NCI-H748 treated with DMSO at 0.1 percent for 48 hours (cell line): ENCODE results near the gene CEP162.
"Not testable (repeated sequence)": the region's sequence is repeated elsewhere in the genome, so short reads cannot be mapped to it uniquely, and the experiment has no call there.

Source experiments
- DNase-seq: peaks from one replicate; lab custom pipeline; 2025; lab: John Stamatoyannopoulos, UW

CEP162 gene

DNA sequence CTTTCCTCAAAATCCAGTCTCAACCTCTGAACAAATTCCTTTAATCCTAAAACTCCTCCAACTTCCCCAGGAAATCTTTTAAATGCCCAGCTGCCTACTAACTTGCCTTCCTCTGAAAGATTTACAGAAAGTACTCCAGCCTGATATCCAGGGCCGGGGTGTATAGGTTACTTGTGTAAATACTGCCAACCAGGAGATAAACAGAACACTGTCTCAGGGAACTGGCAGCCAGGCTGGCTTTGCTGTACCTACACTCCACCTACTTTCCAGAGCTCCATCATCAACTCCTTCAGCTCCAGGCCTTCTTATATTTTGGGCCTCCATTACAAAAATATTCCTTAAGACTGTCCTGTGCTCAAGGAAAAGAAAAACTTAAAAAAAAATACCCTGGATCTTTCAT, 85.9 kb downstream of the CEP162 start:
- DNase-seq = no peak

DNA sequence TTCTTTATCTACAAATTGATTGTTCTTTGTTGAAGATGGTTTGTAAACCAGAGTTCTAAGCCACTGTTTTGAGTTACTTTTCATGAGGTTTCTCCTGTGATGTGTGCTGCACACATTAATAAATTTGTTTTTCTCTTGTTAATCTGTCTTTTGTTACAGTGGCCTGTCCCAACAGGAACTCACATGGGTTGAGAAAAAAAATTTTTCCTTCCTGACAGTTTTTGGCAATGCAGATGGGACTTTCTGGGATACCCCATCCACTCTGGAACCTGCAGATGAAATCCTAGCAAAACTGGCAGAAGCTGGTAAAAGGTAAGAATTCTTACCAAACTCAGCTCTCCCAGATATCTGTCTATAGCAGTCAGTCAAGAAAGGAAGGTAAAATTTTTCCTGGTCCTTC, 88.1 kb downstream of the CEP162 start:
- DNase-seq = no peak

DNA sequence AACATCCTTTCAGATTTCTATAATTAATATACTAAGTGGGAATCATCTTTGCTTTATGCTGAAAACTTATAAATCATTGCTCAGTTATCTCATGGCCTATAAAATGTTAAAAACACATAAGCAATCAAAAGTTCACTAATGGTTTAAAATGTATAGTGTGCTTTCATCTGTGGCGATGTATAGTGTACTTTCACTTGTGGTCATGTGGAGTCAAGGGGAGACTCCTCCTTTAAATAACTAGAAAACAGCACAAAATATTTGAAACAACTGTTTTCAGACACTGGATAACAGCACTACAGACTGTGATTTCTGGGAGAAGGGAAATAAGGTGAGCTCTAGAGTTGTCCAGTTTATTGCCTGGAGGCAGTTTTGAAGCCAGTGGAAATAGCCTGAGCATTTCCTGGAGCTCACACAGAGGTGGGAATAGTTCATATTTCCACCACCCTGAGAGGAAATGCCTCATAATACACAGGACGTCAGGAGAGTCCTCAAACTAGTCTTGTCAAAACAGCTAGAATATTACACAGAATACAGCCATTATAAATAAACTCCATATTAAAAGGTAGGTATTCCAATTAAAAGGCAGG, 89.4 kb downstream of the CEP162 start:
- DNase-seq = no peak

DNA sequence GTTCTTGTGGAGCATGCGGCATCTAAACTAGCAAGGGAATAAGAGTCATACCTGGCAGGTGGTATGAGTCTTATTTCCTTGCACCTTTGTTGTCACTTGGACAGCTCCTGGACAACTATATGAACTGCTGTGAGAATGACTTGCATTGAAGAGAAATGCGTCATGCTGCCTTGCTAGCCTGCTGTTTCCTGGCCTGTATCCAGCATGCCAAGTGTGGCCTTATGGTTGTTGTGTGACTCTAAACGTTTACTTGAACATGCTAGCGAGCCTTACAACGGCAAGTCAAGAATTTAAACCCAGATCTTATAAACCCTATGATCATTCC, 90.4 kb downstream of the CEP162 start:
- no peak for DNase-seq

DNA sequence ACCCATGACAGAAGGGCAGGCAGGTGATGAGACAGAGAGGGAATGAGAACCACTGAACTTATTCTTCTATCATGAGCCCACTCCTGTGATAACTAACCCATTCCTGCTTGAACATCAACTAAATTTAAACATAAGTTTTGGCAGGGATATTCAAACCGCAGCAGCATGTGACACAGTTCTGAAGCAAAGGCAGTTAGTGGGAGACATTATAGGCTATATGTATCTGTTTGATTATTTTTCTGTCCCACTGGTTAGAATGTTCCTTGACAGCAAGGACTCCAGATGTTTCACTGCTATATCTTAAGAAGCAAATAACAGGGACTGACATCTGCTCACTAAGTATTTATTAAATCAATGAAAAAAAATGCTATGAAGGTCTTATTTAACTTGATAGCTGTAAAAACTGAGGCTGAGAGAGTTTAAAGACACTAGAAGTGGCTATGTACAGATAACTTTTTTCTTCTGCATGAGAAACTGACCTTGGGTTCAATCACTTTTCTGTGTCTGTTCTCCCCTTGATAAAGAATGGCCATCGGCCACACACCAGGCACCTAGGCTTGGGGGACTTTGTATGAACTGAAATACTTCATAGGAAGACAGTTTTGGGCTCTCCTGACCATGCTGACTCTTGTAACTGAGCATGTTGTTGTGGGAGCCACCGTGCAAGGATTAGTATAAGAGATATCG, 90.9 kb downstream of the CEP162 start:
- no peak for DNase-seq

DNA sequence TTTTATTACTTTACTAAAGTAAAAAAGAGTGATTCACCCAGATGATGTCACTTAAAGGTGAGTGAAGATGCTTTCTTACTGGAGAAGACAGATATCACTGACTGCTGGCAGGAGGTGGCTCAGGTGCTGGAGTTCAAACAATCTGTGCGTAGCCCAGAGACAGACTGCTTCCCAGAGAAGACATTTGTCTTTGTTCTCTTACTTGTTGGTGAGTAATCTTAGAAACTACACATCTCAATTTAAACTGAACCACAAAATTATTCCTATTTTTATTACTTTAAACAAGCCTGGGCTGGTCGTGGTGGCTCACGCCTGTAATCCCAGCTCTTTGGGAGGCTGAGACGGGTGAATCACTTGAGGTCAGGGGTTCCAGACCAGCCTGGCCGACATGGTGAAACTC, 92.2 kb downstream of the CEP162 start:
- DNase-seq = no peak

DNA sequence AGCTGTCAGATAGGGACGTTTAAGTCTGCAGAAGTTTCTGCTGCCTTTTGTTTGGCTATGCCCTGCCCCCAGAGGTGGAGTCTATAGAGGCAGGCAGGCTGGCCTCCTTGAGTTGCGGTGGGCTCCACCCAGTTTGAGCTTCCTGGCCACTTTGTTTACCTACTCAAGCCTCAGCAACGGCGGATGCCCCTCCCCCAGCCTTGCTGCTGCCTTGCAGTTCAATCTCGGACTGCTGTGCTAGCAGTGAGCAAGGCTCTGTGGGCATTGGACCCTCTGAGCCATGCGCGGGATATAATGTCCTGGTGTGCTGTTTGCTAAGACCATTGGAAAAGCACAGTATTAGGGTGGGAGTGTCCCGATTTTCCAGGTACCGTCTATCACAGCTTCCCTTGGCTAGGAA, 94.1 kb downstream of the CEP162 start:
- DNase-seq = not testable (repeated sequence)

DNA sequence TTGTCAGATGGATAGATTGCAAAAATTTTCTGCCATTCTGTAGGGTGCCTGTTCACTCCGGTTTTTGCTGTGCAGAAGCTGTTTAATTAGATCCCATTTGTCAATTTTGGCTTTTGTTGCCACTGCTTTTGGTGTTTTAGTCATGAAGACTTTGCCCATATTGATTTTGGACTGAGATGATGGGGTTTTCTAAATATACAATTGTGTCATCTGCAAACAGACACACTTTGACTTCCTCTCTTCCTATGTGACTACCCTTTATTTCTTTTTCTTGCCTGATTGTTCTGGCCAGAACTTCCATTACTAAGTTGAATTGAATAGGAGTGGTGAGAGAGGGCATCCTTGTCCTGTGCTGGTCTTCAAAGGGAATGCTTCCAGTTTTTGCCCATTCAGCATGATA, 97.9 kb downstream of the CEP162 start:
- not testable (repeated sequence) for DNase-seq

DNA sequence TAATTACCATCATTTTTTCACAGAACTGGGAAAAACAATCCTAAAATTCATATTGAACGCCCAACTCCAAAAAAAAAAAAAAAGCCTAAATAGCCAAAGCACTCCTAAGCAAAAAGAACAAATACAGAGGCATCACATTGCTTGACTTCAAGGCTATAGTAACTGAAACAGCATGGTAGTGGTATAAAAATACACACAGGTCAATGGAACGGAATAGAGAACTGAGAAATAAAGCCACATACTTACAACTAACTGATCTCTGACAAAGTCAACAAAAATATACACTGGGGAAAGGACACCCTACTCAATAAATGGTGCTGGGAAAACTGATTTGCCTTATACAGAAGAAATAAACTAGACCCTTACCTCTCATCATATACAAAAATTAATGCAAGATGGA, 104.3 kb downstream of the CEP162 start:
- no peak for DNase-seq

DNA sequence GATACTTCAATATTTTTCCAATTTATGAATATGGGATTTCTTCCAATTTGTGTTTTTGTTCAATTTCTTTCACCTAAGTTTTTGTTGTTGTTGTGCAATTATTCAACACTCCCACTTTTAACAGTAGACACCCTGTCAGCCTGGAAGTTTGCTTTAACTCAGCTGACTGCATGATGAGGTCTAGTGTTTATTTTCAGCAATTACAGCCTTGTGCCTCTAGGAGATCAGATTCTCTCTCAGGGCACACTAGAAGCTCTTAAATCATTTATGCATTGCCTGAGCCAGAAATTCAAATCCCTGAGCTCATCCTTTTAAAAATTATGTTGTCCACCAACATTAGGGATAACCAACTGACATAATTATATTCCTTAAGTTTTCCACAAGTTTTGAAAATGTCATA, 108.2 kb downstream of the CEP162 start:
- DNase-seq = no peak

DNA sequence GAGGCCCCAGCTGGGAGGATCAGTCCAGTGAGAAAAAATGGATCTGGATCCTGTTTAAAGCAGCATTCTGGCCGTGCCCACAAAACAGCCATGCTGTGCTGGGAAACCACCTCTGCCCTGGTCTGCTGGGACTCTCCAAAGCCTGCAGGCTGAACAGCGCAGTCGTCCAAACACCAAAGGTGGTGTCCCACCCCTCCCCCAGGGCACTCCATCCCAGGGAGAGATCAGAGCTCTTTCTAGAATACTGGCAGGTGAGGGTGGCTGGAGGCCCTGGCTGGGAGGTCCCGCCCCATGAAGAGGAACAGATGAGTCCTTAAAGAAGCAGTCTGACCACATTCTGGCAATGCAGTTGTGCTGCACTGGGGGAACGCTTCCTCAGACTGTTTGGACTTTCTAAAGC, 109.3 kb downstream of the CEP162 start:
- no peak for DNase-seq

DNA sequence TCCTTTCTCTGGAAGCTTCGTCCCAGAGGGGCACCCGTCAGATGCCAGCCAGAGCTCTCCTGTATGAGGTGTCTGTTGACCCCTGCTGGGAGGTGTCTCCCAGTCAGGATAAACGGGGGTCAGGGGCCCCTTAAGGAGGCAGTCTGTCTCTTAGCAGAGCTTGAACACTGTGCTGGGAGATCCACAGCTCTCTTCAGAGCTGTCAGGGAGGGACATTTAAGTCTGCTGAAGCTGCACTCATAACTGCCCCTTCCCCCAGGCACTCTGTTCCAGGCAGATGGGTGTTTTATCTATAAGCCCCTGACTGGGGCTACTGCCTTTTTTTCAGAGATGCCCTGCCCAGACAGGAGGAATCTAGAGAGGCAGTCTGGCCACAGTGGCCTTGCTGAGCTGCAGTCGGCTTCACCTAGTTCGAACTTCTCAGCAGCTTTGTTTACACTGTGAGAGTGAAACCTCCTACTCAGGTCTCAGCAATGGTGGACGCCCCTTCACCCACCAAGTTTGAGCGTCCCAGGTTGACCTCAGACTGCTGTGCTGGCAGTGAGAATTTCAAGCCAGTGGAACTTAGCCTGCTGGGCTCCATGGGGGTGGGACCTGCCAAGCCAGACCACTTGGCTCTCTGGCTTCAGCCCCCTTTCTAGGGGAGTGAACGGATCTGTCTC, 112.4 kb downstream of the CEP162 start:
- not testable (repeated sequence) for DNase-seq

DNA sequence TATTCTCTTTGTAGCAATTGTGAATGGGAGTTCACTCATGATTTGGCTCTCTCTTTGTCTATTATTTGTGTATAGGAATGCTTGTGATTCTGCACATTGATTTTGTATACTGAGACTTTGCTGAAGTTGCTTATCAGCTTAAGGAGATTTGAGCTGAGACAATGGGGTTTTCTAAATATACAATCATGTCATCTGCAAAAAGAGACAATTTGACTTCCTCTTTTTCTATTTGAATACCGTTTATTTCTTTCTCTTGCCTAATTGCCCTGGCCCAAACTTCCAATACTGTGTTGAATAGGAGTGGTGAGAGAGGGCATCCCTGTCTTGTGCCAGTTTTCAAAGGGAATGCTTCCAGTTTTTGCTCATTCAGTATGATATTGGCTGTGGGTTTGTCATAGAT, 116.1 kb downstream of the CEP162 start:
- DNase-seq = not testable (repeated sequence)

DNA sequence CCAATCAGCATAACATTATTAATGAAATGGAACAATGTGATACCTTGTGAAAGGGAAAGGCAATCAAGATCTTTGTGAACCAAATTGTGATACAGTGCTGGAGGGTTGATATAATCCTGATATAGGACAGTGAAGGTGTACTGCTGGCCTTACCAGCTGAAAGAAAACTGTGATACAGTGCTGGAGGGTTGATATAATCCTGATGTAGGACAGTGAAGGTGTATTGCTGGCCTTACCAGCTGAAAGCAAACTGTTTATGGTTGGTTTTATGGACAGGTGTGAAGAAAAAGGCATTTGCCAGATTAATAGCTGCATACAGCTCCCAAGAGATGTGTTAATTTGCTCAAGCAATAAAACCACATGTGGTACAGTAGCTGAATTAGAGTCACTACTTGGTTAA, 119.9 kb downstream of the CEP162 start:
- DNase-seq = no peak

DNA sequence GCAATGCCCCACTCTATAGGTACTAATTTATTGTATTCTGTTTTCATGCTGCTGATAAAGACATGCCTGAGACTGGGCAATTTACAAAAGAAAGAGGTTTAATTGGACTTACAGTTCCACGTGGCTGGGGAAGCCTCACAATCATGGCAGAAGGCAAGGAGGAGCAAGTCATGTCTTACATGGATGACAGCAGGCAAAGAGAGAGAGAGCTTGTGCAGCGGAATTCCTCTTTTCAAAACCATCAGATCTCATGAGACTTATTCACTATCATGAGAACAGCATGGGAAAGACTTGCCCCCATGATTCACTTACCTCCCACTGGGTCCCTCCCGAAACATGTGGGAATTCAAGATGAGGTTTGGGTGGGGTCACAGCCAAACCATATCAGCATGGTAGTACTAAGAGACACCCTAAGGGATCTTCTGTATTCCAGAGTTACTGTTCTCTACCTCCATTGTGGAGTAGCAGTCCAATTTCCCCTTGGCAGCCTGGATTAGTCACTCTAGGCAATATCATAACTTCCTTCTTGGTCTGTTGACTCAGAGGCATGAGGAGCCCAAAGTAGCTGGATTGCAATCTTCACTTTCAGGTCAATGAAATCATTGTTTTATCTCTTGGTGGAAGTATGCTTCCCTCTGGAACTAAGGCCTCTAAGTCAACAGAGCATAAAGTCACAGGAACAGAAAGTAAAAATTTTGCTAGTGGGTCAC, 122.1 kb downstream of the CEP162 start:
- DNase-seq = not testable (repeated sequence)

DNA sequence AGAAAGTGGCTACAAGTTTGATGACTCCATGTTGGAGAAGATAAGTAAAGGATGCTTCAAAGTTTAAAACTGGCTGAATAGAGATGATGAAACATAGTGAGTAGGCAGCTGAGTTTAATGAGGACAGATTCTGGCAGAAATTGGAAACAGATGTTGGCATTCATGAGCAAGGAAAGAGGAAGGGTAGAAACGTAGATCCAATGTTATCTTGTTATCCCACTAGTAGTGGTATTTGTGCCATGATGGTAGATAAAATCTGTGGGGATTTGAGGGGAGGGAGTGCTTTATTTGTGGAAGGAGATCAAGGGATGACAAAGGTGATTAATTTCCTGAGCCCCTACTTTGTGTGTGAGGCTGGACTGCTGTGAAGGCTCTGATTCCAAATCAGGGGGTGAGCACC, 124.4 kb downstream of the CEP162 start:
- no peak for DNase-seq

DNA sequence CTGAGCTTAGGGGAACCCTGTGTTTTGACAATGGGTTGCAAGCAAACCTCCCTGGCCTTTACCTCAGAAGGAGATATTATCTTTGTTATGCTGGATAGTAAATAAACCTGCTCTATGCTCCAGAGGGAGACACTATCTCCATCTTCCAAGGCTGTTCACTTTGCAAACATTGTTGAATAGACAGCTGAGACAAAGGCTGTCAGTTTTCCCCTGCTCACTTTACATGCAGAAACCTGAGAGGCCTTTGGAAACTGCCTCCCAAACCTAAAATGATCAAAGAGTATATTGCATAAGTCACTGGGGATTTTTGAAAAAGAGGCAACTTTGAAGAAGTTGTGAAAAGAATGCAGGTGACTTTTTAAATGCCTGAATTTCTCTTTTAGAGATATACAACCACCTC, 132.3 kb downstream of the CEP162 start:
- no peak for DNase-seq

DNA sequence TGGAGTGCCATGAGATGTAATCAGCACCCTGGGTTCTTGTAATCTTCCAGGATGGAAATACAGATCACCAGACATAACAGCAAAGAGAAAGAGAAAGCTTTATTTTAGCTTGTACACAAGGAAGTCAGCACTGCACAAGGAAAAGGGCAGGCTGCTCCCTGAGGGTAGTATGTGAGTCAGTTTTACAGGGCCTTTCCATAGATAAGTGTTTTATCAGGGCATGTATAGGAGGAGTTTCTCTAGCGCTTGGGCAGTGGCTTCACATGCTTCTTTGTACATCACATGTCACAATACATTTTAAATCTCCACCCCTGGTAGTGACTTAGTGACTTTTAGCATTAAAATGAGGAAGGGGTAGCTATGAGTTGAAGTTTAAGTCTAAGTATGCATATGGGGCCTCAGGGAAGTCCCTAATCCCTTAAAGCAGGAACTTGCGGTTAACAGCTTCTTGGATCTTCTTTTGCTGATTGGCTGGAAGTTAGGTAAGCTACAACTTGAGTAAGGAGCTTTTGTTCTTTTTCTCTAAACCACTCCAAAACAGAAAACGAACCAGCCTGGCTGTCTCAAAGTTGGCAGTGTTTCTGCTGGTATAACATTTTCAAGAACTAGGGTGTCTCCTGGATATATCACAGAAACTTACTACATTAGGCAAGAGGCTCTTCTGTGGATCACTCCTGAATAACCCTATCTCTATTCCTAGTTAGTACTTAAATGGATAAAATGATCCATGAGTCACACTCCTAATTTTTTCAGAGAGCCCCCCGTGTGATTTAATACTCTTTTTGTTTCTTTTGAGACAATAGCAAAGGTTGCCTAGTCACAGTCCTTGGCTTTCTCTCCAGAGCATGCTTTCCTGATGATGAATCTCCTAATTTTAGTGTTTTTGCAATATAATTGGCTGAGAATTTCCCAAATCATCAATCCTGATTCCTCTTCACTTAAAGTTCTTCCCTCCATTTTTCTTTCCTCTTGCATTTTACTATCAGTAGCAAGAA, 133.7 kb downstream of the CEP162 start:
- DNase-seq = no peak

DNA sequence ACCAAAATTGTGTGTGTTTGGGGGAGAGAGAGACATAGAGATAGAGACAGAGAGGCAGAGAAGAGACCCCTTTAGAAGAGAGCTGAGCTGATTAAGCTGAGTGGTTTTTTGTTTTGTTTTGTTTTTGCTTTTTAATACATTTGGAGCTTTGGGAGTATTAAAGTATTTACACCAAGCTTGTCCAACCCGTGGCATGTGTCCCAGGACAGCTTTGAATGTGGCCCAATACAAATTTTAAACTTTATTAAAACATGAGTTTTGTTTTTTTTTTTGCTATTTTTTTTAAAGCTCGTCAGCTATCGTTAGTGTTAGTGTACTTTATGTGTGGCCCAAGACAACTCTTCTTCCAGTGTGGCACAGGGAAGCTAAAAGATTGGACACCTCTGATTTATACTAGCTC, 137.9 kb downstream of the CEP162 start:
- DNase-seq = no peak

DNA sequence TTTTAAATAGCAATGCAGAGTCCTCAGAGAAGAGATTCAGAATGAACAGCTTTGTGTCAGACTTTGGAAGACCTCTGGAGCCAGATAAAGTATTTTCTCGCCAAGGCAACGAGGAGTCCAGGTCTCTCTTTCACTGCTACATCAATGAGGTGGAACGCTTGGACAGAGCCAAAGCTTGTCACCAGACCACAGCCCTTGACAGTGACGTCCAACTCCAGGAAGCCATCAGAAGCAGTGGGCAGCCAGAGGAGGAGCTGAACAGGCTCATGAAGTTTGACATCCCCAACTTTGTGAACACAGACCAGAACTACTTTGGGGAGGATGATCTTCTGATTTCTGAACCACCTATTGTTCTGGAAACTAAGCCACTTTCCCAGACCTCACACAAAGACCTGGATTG, 138.4 kb downstream of the CEP162 start:
- DNase-seq = no peak

DNA sequence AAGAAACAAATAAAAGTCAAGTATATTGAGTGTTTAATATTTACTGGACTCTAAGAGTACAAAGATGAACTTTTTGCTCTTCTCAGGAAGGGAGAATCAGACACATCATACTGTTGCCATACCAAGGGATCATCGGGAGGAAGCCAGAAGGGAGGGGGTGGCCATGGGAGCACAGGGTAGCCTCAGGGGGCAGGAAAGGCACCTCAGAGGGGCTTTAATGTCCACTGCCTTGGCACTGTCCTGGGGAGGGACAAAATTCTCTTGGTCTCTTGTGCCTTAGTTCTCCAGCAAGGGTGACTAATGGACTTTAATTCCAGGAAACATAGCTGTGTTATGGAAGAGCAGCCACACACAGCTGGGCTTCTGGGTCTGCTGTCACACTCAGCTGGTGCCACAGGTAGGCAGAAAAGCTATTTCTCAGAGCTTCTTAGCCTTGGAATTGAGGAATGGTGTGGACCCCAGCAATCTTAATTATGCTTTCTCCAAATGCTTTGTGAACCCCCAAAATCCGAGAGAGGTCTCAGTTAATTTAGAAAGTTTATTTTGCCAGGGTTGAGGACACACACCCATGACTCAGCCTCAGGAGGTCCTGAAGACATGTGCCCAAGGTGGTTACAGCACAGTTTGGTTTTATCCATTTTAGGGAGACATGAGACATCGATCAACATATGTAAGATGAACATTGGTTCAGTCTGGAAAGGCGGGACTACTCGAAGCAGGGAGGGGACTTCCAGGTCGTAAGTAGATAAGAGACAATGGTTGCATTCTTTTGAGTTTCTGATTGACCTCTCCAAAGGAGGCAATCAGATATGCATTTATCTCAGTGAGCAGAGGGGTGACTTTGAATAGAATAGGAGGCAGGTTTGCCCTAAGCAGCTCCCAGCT, 140.7 kb downstream of the CEP162 start:
- DNase-seq = no peak
